Lower lobe of right lung (tissue), 2 donors: ENCODE measurements around the gene INPP4A. TPM values are rescaled to one million over a fixed set of nuclear protein-coding genes. Genes with fewer than 3 reads are reported as not detected.

Experiments
- ATAC-seq, 2 donors: fragments of 200-7000 bp; cut with Tn5 transposase; one replicate each; pipeline ENCODE4 v1.9.1; 2020 to 2022; ENCODE audit warnings: mild to moderate bottlenecking in 2 of 2, moderate library complexity in 2 of 2
- DNase-seq: peaks from one replicate; pipeline ENCODE4 v3.0.0-alpha.2; 2020
- H3K27ac ChIP-seq: fragments of 200-600 bp; one replicate; pipeline ENCODE4 v1.8.0; 2022
- H3K27me3 ChIP-seq: fragments of 200-600 bp; one replicate; pipeline ENCODE4 v1.8.0; 2022; ENCODE audit warnings: low read depth
- H3K36me3 ChIP-seq: fragments of 200-600 bp; one replicate; pipeline ENCODE4 v1.8.0; 2022; ENCODE audit warnings: mild to moderate bottlenecking
- H3K4me1 ChIP-seq: fragments of 200-600 bp; one replicate; pipeline ENCODE4 v1.8.0; 2022
- H3K4me3 ChIP-seq: fragments of 200-600 bp; one replicate; pipeline ENCODE4 v1.8.0; 2022; ENCODE audit warnings: mild to moderate bottlenecking
- H3K9me3 ChIP-seq: fragments of 200-600 bp; one replicate; pipeline ENCODE4 v1.8.0; 2022
- intact Hi-C: fragments of 100-400 bp; cut with DNase I; formaldehyde crosslinking; loops from one replicate; pipeline ENCODE4 v1.11.0; 2022
- total RNA-seq: library from RNA; stranded (reverse); fragmentation: NEBNext Ultra II Directional; extraction: Animal tissue kit (Norgen Biotek cat#: 25700); gene quantifications from one replicate; pipeline ENCODE4 v1.2.1, GENCODE V29; 2021
- TF ChIP-seq, protein P1 (sequence below): fragments of 200-600 bp; IDR thresholded peaks from one replicate; pipeline ENCODE4 v1.8.0; 2022; ENCODE audit warnings: antibody characterized with exemption, mild to moderate bottlenecking
- donor health status: DM: no; HTN: yes; CAD: no; lungs with severe emphysema.

INPP4A gene
- total RNA-seq, 1 donor from 2014 or later = 35.6 TPM

DNA sequence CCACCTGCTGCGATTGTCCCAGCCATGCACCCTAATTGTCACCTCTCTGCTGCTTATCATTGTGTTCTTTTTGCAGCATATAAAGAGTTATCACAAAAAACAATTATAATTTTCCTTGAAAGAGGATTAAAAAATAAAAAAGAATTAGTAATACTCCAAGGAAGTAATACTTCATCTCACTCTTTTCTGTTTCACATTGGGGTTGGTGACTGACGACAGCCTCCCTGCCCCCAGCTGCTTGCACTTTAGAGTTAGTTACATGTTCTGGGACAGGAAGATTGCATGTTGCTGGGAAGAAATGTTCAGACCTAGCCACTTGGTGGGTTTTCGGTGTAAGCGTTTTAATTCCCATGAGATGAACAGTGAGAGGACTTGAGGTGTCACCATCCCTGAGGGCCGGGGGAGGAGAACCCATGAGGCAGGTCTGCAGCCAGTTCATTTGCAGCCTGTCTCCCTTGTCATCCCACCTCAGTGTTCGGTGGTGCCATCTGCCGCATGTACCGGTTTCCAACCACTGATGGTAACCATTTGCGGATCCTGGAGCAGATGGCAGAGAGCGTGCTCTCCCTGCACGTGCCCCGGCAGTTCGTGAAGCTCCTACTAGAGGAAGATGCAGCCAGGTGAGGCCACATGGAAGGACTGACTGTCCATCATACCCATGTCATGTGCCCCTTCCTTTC, 94.5 kb downstream of the INPP4A start:
- Histone ChIP-seq H3K4me3 (no peak overlapping the region), H3K9me3 (no peaks in the 10 kb centered on the region), H3K27me3 (no peaks in the 10 kb centered on the region), H3K27ac (no peak overlapping the region), H3K4me1 (no peaks in the 10 kb centered on the region), H3K36me3 (peaks cover 80% of the 10 kb centered on the region)
- DNase-seq (no peak), ATAC-seq (no peak)
- TF ChIP-seq, protein P1, sequence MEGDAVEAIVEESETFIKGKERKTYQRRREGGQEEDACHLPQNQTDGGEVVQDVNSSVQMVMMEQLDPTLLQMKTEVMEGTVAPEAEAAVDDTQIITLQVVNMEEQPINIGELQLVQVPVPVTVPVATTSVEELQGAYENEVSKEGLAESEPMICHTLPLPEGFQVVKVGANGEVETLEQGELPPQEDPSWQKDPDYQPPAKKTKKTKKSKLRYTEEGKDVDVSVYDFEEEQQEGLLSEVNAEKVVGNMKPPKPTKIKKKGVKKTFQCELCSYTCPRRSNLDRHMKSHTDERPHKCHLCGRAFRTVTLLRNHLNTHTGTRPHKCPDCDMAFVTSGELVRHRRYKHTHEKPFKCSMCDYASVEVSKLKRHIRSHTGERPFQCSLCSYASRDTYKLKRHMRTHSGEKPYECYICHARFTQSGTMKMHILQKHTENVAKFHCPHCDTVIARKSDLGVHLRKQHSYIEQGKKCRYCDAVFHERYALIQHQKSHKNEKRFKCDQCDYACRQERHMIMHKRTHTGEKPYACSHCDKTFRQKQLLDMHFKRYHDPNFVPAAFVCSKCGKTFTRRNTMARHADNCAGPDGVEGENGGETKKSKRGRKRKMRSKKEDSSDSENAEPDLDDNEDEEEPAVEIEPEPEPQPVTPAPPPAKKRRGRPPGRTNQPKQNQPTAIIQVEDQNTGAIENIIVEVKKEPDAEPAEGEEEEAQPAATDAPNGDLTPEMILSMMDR = no peak
- intact Hi-C loops = no loop called here

DNA sequence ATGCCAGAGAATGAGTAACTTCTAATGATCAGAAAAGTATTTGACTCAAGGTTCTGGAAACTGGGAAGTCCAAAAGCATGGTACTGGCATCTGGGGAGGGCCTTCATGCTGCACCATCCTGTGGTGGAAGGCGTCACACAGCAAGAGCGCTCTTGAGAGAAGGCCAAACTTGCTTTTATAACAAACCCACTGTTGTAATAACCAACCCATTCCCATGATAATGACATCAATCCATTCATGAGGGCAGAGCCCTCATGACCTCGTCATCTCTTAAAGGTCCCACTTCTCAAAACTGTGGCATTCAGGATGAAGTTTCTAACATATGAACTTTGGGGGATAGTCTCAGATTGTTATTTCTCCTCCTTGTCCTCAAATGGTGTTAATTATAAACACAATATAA, 95.9 kb downstream of the INPP4A start:
- ATAC-seq = no peak
- H3K27ac ChIP-seq = no peak overlapping the region
- DNase-seq = no peak
- H3K9me3 ChIP-seq = no peaks in the 10 kb centered on the region
- intact Hi-C loops = no loop called here
- no peaks in the 10 kb centered on the region for H3K4me1 ChIP-seq
- H3K27me3 ChIP-seq = no peaks in the 10 kb centered on the region
- peaks cover 93% of the 10 kb centered on the region for H3K36me3 ChIP-seq
- TF ChIP-seq, protein P1 = no peak
- no peak overlapping the region for H3K4me3 ChIP-seq

DNA sequence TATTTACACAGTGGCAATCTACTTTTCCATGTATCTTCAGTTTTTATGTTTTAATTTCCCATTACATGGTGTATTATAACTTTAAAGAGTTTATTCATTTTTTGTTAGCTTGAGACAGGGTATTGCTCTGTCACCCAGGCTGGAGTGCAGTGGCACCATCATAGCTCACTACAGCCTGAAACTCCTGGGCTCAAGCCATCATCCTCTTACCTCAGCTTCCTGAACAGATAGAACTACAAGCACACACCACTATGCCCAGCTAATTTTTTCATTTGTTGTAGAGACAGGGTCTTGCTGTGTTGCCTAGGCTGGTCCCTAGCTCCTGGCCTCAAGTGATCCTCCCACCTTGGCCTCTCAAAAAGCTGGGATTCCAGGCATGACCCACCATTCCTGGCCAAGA, 96.8 kb downstream of the INPP4A start:
- no peak overlapping the region for H3K27ac ChIP-seq
- H3K36me3 ChIP-seq = peaks cover 94% of the 10 kb centered on the region
- H3K27me3 ChIP-seq = no peaks in the 10 kb centered on the region
- H3K4me1 ChIP-seq = no peaks in the 10 kb centered on the region
- H3K9me3 ChIP-seq = no peaks in the 10 kb centered on the region
- no peak for DNase-seq
- TF ChIP-seq, protein P1 = no peak
- intact Hi-C loops = no loop called here
- no peak overlapping the region for H3K4me3 ChIP-seq
- no peak for ATAC-seq

- TF ChIP-seq, protein P1 = no peak
- Histone ChIP-seq H3K36me3 (peaks cover 94% of the 10 kb centered on the region), H3K9me3 (no peaks in the 10 kb centered on the region), H3K27me3 (no peaks in the 10 kb centered on the region), H3K27ac (no peak overlapping the region), H3K4me1 (no peaks in the 10 kb centered on the region), H3K4me3 (no peak overlapping the region)
- DNase-seq (no peak), ATAC-seq (no peak)
- intact Hi-C loops = no loop called here
Measured at GRCh38 chr2:98541906-98542305, 97.2 kb downstream of the INPP4A start.

DNA sequence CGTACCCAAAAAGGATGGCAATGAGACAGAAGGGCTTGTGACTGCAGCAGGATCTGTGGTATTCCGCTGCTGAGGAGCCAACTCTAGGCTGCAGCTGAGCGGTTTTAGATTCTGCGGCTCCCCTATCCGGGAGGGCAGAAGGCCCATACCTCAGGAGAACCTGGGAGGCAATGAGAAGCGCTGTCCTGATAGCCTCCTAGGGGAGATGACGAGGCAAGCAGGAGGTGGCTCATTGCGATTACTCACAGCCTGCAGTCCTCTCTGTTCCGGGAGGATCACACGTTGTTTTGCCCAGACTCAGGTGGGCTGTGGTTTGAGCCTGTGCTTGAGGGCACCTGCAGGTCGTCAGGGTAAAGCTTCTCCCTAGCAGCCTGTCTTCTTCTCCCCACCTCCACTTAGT, 98.6 kb downstream of the INPP4A start:
- Histone ChIP-seq H3K27me3 (no peaks in the 10 kb centered on the region), H3K27ac (no peak overlapping the region), H3K4me1 (no peaks in the 10 kb centered on the region), H3K4me3 (no peak overlapping the region), H3K36me3 (peaks cover 94% of the 10 kb centered on the region), H3K9me3 (no peaks in the 10 kb centered on the region)
- TF ChIP-seq, protein P1 = no peak
- DNase-seq (no peak), ATAC-seq (no peak)
- intact Hi-C loops = no loop called here
